Stimulated activated CD8-positive, alpha-beta memory T cell treated with anti-CD3 and anti-CD28 coated beads, Interleukin-2, amount 100 ng/mL, for 1 hour (primary cell): ENCODE results near the gene FZD8.
"Not testable (repeated sequence)": the region's sequence is repeated elsewhere in the genome, so short reads cannot be mapped to it uniquely, and the experiment has no call there.

ENCODE experiments used
- DNase-seq, 2 donors: peaks; one replicate each; pipeline ENCODE4 v3.0.0-alpha.2; 2020; ENCODE audit warnings: low read depth in 2 of 2

The FZD8 gene, protein sequence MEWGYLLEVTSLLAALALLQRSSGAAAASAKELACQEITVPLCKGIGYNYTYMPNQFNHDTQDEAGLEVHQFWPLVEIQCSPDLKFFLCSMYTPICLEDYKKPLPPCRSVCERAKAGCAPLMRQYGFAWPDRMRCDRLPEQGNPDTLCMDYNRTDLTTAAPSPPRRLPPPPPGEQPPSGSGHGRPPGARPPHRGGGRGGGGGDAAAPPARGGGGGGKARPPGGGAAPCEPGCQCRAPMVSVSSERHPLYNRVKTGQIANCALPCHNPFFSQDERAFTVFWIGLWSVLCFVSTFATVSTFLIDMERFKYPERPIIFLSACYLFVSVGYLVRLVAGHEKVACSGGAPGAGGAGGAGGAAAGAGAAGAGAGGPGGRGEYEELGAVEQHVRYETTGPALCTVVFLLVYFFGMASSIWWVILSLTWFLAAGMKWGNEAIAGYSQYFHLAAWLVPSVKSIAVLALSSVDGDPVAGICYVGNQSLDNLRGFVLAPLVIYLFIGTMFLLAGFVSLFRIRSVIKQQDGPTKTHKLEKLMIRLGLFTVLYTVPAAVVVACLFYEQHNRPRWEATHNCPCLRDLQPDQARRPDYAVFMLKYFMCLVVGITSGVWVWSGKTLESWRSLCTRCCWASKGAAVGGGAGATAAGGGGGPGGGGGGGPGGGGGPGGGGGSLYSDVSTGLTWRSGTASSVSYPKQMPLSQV

DNA sequence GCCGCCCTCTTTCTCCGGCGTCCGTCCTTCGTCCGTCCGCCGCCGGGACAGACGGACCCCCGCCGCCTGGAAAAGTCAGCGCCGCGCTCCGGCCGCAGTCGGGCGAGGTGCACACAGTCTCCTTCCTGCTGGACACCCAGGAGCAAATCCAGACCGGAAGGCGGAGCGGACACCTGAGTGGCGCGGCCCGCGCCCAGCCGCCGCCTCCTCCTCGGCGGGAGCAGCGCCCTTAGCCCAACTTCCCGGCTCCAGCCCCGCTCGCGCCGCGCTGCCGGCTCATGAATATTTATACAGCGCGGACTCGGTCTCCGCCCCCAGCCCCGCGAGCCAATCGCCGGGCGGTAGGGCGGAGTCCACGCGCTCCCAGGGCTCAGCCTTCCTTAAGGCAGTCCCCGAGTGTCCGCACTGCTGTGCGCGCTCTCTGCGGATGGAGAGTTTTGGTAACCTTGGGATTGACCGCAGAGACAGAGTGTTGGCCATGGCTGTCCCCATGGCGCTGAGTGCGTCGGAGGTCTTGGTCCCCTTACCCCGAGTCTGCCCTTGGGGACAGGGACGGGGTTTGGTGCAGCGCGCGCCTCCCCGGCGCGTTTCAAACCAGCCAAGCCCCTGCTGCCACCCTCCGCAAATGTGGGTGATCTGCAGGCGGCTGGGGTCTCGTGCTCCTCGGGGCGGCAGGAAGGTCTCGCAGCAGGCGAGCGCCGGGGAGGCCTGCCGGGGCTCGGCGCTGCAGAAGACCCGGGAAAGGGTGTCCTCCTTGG lies at the start of gene FZD8:
TSS of gene FZD8 (minus strand) at position 262 of the 758 bp plus-strand sequence. CDS start 867 bp downstream, outside the sequence.
- peak; percentile 18 to 46 for DNase-seq

DNA sequence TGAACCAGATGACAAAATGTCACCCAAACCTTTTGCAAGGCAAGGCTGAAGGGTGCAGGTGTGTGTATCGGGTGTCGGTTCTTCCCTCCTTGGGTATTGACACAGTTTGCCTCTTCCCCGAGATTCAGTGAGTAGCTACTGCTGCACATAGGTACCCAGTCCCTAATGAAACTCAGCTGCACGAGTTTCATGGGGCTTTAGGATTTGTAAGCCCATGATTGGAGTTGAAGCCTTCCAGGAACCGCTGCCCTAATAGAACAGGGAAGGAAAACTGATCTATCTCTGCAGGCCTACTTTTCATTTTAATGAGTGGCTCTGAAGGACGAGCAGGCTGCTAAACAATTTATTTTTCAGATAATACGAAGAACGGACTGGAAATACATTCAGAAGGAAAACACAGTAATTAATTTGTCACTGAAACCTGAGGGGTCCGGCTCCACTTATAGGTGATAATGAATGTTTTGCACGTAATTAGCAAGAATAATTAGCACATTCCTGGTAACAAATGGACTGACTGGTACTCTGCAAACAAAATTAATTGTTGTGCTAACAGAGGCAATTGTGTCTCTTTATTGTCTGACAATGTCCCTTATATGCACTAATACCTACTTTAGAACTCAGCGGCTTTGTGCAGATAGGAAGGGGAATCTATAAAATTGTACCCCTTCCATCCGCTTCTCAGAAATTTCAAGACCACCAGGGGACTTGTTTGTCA lies 49.6 kb upstream of the FZD8 start:
- no peak for DNase-seq

DNA sequence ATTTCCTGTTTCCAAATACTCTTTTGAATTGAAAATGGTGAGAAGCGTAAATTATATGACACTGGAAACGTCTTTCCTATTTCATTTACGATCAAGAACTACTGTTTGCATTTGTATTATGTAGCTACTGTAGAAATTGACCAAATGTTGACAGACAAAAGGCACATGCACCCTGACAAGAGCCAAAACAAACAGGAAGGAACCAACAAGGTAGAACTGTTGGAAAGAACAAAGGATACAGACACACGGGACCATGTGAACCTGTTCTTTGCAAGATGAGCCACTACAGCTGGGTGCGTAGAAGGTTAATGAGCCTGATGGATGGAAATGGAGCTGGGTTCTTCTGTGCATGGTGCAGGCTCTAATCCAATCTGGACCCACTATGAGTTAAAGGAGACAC lies 48.4 kb upstream of the FZD8 start:
- no peak for DNase-seq

DNA sequence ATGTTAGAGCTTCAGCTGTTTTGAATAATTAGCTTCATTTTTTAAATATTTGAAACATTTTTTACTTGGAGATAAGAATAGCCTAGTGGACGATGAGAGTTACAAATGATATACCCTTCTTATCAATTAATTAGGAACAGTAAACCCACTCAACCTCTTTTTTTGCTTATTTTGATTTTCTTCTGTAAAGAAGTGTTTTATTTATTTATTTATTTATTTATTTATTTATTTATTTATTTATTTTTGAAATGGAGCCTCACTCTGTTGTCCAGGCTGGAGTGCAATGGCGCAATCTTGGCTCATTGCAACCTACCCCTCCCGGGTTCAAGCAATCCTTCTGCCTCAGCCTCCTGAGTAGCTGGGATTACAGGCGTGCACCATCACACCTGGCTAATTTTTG lies 43.8 kb upstream of the FZD8 start:
- DNase-seq, result not testable (repeated sequence)

DNA sequence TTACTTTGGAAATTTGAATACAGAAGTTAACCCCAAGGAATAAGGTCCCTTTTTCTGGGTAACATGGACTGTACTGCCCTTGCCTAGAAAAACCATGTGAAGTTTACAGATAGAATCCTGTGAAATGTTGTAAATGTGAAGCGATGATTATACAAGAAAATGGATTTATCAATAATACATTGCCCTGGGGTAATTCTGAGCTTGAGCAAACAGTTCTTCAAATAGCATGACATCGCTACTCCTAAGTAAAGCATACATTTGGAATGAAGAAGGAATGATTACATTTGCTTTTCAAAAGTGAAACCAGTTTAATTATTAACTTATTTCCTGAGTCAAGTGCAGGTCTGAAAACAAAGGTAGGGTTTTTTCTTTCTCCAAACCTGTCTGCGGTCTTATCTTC lies 43.3 kb upstream of the FZD8 start:
- no peak for DNase-seq

DNA sequence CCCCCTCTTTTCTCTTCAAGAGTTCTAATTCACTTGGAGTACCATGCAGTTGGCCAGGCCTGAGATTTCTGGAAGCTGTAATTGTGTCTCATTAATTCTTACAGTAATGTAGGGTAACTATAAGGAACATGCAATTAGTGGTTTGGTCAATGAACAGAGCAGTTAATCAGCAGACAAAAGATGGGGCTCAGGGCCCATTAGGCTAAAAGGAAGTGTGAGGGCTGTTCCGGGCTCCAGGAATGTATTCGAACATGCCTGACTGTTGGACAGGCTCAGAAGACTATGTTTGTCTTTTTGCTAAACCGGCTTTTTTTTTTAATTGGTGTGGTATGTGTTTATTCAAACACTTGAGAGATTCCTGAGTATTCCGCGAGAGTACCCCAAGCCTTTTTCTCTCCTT lies 42.5 kb upstream of the FZD8 start:
- no peak for DNase-seq

DNA sequence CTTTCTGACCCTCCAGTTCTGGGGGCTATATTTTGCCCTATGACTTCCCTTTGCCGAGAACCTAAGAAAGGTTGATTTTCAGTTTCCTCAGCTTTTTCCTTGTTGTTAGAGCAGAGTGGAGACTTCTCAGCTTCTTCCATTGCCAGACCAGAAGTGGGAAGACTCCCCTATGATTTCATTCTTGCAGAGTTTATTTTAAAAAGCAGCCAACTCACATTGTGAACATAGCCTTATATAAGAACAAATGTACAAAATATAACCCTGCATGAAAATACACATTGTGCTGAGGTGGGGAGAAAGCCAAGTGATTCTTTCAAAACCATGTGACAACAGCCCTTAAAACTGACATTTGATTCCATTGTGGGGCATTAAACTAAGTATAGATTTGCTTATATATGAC lies 33.8 kb upstream of the FZD8 start:
- no peak for DNase-seq

DNA sequence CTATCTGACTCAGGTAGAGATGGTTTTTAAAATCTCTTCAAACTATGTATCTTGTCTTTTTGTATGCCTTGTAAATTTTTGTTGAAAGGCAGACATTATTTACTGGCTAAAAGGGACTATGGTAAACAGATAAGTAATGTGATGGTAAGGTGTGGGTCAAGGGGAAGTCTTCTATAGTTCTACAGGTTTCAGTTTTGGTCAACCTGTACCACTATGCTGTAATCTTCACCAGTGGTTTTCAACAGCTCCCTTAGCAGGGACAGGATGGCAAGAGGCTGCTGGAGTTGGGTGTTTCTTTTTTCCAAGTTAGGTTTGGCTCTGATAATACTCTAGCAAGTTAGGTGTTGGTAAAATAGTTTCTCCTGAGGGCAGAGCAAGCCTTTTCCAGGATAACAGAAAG lies 32.7 kb upstream of the FZD8 start:
- DNase-seq, result no peak

DNA sequence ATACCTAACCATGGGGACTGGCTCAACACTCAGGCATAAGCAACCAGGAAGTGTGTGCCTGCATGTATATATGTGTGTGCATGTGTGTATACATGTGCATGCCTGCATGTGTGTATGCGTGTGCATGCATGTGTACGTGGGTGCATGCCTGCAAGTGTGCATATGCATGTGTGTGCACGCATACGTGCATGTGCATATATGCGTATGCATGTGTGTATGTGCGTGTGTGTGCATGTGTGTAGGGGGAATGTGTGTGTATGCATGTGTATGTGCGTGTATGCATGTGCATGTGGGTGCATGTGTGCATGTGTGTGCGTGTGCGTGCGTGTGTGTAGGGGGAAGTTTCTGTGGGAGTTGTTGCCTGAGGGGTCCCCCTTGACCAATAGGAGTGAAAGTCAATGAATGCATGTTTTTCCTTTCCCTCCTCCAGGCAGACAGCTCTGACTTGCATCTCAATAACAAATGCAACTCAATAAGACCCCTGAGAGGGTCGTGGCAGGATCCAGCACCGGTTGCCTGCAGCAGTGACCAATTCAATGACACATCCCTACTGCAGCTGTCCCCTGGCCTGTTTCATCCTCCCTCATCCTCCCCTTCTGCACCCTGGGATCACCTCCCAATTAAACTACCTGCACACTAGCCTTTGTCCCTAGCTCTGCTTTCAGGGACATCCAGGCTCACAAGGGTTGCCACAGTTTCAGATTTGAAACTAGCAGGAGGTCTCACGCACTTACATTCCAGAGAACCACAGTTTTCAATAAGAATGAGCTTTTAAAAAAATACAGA lies 27.0 kb upstream of the FZD8 start:
- DNase-seq, result no peak

DNA sequence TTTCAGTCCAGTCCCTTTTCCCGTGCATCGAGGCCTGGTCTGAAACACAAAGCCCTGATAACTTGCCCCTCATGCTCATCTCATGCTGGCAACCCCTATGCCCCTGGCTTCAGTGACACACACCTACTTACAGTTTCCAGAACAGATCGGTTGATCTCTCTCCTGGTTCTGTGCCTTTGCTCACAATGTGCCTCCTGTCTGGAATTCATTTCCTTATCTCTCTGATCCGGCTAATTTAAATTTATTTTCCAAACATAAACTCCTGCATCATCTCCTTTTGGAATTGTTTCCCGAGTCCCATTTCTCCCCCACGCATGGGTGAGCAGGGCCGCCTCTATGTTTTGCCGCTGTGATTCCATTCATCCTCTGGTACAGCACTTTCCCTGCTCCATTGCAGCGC lies 25.9 kb upstream of the FZD8 start:
- DNase-seq, result no peak

DNA sequence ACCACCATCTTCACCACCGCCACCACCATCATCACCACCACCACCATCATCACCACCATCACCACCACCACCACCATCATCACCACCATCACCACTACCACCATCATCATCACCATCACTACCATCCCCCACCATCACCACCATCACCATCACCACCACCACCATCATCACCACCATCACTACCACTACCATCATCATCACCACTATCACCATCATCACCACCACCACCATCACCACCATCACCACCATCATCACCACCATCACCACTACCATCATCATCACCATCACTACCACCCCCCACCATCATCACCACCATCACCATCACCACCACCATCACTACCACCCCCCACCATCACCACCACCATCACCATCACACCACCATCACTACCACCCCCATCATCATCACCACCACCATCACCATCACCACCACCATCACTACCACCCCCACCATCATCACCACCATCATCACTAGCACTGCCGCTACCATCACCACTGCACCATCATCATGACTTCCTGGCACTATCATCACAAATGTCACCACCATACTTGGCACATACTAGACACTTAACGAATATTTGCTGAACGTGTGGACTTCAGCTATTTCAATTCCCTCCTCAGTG lies 25.3 kb upstream of the FZD8 start:
- no peak for DNase-seq

DNA sequence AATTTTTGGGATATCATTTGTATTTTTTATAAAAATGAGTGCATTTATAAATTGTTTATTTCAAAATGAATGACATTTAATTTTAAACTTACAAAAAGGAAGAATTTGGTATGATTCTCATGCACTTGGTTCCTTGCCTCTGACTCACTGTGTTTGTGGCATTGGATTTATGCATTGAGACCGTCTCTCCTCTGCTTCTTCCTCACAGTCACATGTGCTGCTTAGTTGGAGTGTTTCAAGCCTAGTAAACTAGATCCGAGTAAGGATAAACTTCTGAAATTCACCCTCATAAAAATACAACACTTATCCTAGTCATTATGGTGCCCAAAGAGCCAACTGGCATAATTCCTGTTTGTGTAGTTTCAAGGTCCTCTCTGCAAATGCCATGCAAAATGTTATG lies 19.1 kb upstream of the FZD8 start:
- no peak for DNase-seq

DNA sequence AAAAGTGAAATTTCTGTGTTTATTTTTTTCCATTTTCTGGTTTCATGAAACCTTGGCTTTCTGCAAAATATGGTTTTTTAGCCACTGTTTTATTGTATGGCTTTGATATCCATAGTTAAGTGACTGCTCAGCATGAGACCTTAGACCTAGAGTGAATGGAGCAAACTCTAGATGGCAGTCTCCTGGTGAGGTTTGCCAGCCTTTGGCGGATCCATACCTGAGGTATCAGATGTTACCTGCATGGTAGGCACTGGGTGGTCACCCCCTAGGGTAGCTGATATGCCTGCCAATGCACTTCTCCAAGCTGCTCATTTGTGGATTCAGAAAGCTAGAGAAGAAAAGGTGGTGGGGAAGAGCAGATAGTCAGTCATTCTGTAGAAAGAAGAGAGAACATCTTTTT lies 17.4 kb upstream of the FZD8 start:
- DNase-seq, result no peak

DNA sequence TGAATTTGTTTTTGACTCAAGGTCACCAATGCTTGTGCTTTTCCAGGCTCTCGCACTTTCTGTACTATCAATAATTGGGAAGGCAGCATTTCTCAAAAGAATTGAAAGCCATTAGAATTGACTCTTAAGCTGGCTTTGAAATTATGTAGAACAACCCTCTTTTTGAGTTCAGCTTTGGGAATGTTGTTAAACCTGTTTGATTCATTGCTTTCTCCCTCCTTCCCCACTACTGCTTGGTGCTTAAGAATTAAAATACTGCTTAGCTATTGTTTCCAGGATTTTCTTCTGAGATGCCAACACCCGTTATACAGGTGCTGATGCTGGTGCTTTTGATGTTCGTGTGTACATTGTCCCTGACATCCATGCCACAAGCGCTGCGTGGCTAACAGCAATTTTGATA lies 15.5 kb upstream of the FZD8 start:
- no peak for DNase-seq

DNA sequence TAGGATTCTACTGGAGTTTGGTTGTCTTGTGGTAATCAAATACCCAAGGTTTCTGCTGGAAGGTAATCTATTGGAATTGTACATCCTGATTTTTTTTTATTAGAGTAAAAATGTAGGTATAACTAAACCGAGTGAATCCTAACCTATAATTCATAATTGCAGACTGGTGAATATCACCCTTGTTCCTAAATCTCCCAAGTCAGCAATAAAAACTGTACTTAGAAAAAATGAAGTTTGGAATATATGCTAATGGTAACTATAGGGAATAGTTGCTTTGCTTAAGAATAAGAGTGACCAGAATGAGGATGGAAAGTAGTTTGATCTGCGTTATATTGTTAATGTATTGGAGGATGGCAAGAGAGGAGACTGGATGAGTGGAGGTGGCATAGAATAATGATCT lies 10.7 kb upstream of the FZD8 start:
- DNase-seq, result no peak

DNA sequence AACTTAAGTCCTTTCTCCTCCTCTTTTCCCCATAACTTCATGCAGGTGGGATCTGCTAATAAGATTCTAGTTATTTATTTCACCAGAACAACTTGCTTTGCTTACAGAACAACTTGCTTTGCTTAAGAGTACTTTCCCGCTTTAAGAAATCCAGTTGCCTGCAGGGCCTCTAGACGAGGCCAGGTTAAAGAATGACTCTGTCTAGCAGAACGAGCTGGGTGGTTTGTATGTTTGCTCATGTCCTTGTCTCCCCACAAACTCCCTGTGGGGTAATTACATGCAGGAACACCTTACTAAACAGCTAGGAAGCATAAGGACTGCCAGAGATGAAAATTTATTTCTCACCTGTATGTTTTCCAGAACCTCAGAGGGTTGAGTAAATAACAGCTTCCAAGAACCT lies 8.8 kb upstream of the FZD8 start:
- DNase-seq, result no peak

DNA sequence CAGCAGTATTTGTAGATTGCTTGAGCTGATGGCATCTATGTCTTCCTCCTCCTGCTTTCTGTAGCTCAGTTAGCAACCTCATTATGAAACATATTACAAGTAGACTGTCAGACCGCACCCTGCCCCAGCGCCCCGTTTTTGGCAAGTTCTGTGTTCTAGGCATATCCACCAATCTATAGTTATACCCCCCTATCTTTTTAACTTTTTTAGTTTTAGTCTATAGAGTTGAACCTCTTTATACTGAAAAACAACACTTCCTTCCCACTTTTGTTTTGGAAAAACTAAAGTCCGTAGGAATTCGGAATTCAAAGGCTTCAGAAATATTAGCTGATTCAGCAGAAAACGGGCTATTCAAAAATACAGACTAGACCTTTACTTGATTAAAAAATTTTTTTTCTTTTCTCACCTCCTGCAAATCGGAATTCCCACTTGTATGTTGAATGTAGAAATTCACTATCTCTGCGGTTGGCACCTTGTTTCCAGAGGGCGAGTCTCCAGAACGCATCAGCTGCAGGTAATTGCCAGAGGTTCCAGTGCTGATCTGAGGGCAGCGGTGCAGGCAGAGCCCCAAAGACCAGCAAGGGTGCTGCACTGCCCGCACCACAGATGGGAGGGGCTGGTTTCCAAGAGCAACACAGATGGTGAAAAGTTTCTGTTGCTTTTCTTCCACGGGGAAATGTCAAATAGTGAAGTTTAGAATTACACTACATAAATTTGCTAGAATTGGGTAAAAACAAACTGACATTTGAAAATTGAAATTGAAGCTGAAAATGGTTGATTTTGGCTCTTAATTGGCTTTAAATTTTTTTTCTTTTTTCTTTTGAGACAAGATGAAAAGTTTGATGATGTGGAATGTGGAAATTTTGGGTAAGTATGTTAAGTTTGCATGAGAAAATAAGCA lies 2.2 kb upstream of the FZD8 start:
- no peak for DNase-seq

DNA sequence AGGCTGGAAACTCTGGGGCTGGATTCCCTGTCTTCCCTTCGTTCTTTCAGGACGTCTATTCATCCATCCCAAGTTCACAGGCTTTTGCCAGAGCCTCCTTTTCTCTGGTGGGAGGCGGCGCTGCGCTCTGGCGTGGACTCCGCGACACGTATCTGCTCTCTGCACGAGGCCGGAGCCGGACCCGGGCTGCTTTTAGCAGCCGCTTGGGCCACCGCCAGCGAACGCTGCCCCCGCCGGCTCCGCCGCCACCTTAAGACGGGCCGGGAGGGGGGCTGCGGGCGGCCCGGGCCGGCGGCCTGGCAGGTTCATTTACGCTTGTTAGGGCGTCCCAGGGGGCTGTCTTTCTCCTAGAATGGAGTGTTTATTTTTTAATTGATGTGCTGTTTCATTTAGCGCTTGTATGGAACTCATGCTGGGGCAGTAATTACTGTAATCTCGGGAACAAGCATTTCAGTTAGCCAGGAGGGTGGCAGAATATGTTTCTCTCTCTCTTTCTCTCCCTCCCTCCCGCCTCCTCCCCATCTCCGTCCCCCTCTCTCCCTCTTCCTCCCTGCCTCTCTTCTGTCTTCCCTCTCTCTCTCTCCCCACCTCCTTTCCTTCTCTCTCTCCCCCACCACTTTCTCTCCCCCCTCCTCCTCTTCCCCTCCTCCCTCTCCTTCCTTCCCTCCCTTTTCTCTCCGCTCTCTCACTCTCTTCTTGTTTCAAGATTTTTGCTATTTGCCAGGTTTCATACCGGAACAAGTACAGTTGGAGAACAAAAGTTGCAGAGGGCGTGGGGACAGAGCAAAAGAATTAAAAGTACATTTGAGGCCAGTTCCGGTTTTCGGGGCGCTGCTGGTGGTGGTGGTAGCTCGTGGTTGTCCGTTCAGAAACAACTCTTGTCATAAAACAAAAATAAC lies 1.3 kb upstream of the FZD8 start:
- DNase-seq, result no peak

DNA sequence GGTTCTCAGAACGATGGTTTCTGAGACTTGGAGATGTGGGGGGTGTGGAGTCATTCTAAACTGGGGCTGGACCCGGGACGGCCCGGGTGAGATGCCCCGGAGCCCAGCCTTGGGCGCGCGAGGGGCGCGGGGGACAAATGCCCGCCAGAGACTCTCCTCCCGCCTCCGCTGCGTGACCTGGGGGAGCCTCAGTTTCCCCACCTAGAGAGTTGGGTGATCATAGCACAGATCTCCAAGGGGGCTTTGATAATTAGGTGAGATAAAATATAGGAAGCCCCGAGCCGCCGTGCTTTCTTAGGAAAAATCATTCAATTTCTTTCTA lies 658 bp upstream of the FZD8 start:
- no peak for DNase-seq
